Endodermal cell (in vitro differentiated cells): ENCODE data around the gene PPIA. TPM values are rescaled to one million over a fixed set of nuclear protein-coding genes. Genes with fewer than 3 reads are reported as not detected.

Source experiments
- DNase-seq: peaks from one replicate; pipeline ENCODE4 v3.0.0-alpha.2; 2017
- H3K27ac ChIP-seq: 2 replicates; pipeline ENCODE4 v1.5.1; 2013; ENCODE audit warnings: mild to moderate bottlenecking, low read depth, low read length, moderate library complexity
- H3K27me3 ChIP-seq: 2 replicates; pipeline ENCODE4 v1.6.1; 2013; ENCODE audit warnings: mild to moderate bottlenecking, low read length, moderate library complexity; ENCODE audit not compliant: insufficient read depth, control insufficient read depth, poor library complexity, severe bottlenecking
- H3K36me3 ChIP-seq: 2 replicates; pipeline ENCODE4 v1.7.0; 2013; ENCODE audit warnings: mild to moderate bottlenecking, low read length, moderate library complexity; ENCODE audit not compliant: control insufficient read depth, insufficient read depth
- H3K4me1 ChIP-seq: one replicate; pipeline ENCODE4 v1.7.0; 2013; ENCODE audit warnings: low read length; ENCODE audit not compliant: control insufficient read depth, insufficient read depth
- H3K4me3 ChIP-seq: 2 replicates; pipeline ENCODE4 v1.5.1; 2013; ENCODE audit warnings: mild to moderate bottlenecking, low read length, moderate library complexity
- H3K9ac ChIP-seq: 2 replicates; pipeline ENCODE4 v1.6.1; 2013; ENCODE audit warnings: mild to moderate bottlenecking, low read length, moderate library complexity; ENCODE audit not compliant: poor library complexity, severe bottlenecking; ENCODE audit errors: extremely low read depth
- H3K9me3 ChIP-seq: 2 replicates; pipeline ENCODE4 v1.6.1; 2013; ENCODE audit warnings: mild to moderate bottlenecking, low read length, moderate library complexity; ENCODE audit not compliant: control insufficient read depth
- H3K27ac Mint-ChIP-seq: 2 replicates; pipeline ENCODE4 v1.8.0; 2020; ENCODE audit warnings: mixed read lengths
- H3K27me3 Mint-ChIP-seq: 2 replicates; pipeline ENCODE4 v1.8.0; 2021; ENCODE audit warnings: mild to moderate bottlenecking, mixed read lengths; ENCODE audit not compliant: insufficient read depth
- H3K36me3 Mint-ChIP-seq: 2 replicates; pipeline ENCODE4 v1.8.0; 2020; ENCODE audit warnings: low read depth, mixed read lengths
- H3K4me1 Mint-ChIP-seq: 2 replicates; pipeline ENCODE4 v1.8.0; 2020; ENCODE audit warnings: mixed read lengths
- H3K4me3 Mint-ChIP-seq: 2 replicates; pipeline ENCODE4 v1.8.0; 2020; ENCODE audit warnings: mild to moderate bottlenecking, moderate library complexity, mixed read lengths
- H3K9me3 Mint-ChIP-seq: 2 replicates; pipeline ENCODE4 v1.8.0; 2020; ENCODE audit warnings: mild to moderate bottlenecking, mixed read lengths
- CTCF ChIP-seq: fragments of 200-600 bp; sonication (generic); conservative IDR thresholded peaks from 2 replicates; pipeline ENCODE4 v1.5.0; 2021; ENCODE audit warnings: antibody characterized with exemption, mild to moderate bottlenecking
- WGBS, 2 experiments: methylation state at CpG; one replicate each; pipeline versions ENCODE4 v1.1.5 to v1.1.7; 2013; ENCODE audit warnings: missing lambda C conversion rate in 2 of 2, mixed read lengths in 1 of 2; ENCODE audit not compliant: insufficient coverage in 1 of 2, insufficient read length in 1 of 2; 5-methylcytosine and 5-hydroxymethylcytosine counted together
- total RNA-seq, 2 donors: library from RNA; stranded (reverse); fragmentation: NEBNext Ultra II Directional in 1 of 2; extraction: Animal tissue kit (Norgen Biotek cat#: 25700) in 1 of 2; gene quantifications; 2 replicates in 1 of 2; 3 replicates in 1 of 2; pipeline ENCODE4 v1.2.1, GENCODE V29; 2021

PPIA gene
- total RNA-seq, 2 donors from 2014 or later, result 1,857 to 1,899 TPM

- Histone ChIP-seq H3K36me3 (peaks cover 31% of the 10 kb centered on the region), H3K27ac (no peak overlapping the region), H3K9ac (no peak overlapping the region), H3K9me3 (no peaks in the 10 kb centered on the region), H3K4me1 (no peaks in the 10 kb centered on the region), H3K27me3 (no peaks in the 10 kb centered on the region), H3K4me3 (no peak overlapping the region)
- peaks cover 25% of the 10 kb centered on the region for H3K36me3 Mint-ChIP-seq
- peak overlapping the region; percentile 48 for H3K27ac Mint-ChIP-seq
- H3K9me3 Mint-ChIP-seq, result no peaks in the 10 kb centered on the region
- no peak for DNase-seq
- H3K27me3 Mint-ChIP-seq, result no peaks in the 10 kb centered on the region
- 83 to 85% methylated on average over 1 to 3 of the region's 5 CpGs for WGBS, 2 experiments
- TF ChIP-seq CTCF, result no peak
- no peak overlapping the region for H3K4me3 Mint-ChIP-seq
- peaks cover 4% of the 10 kb centered on the region for H3K4me1 Mint-ChIP-seq
These were observed 26.8 kb downstream of the PPIA start for GRCh38 chr7:44823255-44823781.

GRCh38 chr7:44824894-44825526, 28.5 kb downstream of the PPIA start:
- no peak overlapping the region for H3K4me3 ChIP-seq
- DNase-seq, result no peak
- no peak overlapping the region for H3K27ac ChIP-seq
- Mint-ChIP-seq H3K9me3 (no peaks in the 10 kb centered on the region), H3K27ac (peak overlapping the region; percentile 1), H3K4me1 (no peaks in the 10 kb centered on the region), H3K27me3 (no peaks in the 10 kb centered on the region), H3K4me3 (no peak overlapping the region), H3K36me3 (peaks cover 38% of the 10 kb centered on the region)
- no peak for TF ChIP-seq CTCF
- 88 to 98% methylated on average over 1 to 2 of the region's 2 CpGs for WGBS, 2 experiments
- H3K9ac ChIP-seq, result no peak overlapping the region
- H3K9me3 ChIP-seq, result no peaks in the 10 kb centered on the region
- H3K27me3 ChIP-seq, result no peaks in the 10 kb centered on the region
- no peaks in the 10 kb centered on the region for H3K4me1 ChIP-seq
- H3K36me3 ChIP-seq, result peaks cover 47% of the 10 kb centered on the region

GRCh38 chr7:44827567-44827966, 31.1 kb downstream of the PPIA start:
- no peak overlapping the region for H3K9ac ChIP-seq
- H3K4me1 ChIP-seq, result no peaks in the 10 kb centered on the region
- Mint-ChIP-seq H3K4me1 (no peaks in the 10 kb centered on the region), H3K27ac (no peak overlapping the region), H3K36me3 (peaks cover 47% of the 10 kb centered on the region), H3K4me3 (no peak overlapping the region), H3K9me3 (no peaks in the 10 kb centered on the region), H3K27me3 (no peaks in the 10 kb centered on the region)
- H3K27me3 ChIP-seq, result no peaks in the 10 kb centered on the region
- 93 to 100% methylated on average over 1 to 3 of the region's 3 CpGs for WGBS, 2 experiments
- H3K27ac ChIP-seq, result no peak overlapping the region
- peaks cover 69% of the 10 kb centered on the region for H3K36me3 ChIP-seq
- no peak for TF ChIP-seq CTCF
- no peak overlapping the region for H3K4me3 ChIP-seq
- H3K9me3 ChIP-seq, result no peaks in the 10 kb centered on the region
- no peak for DNase-seq
